Fibroblast of peridontal ligament (primary cell): ENCODE measurements around the gene GABPA.
"Not testable (repeated sequence)": the region's sequence is repeated elsewhere in the genome, so short reads cannot be mapped to it uniquely, and the experiment has no call there.

Experiments
- DNase-seq: peaks from one replicate; pipeline ENCODE4 v3.0.0-alpha.2; 2010; ENCODE audit errors: extremely low read depth

GABPA gene

DNA sequence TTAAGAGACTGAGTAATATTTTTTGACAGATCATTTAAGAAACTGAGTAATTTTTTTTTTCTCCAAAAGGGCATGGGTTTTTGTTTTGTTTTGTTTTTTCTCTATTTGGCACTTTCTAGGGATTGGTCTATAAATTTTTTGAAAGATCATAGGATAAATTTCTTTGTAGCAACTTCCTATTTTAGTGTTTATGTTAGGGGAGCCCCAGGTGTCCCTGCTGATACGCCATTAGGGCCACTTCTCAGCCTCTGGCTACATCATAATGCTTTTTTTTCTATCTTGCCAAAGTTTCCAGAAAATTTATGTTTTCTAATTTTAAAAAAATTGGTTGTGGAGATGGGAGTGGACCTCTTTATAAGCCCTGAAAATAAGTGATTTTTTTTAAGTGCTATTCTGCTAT lies 2.6 kb downstream of the GABPA start:
- no peak for DNase-seq

DNA sequence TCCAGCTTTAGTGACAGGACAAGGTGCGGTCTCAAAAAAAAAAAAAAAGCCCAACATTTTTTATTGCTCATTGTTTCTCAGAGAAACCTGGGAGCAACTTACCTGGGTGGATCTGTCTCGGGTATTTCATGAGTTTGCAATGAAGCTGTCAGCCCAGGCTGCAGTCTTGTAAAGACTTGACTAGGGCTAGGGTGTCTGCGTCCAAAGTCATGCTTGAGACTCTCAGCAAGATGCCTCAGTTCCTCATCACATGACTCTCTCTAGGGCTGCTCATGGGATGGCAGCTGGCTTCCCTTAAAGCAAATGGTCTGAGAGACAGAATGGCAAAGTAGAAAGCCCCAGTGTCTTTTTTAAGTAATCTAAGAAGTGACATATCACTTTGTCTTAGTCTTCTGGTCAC lies 8.1 kb downstream of the GABPA start:
- DNase-seq: no peak

DNA sequence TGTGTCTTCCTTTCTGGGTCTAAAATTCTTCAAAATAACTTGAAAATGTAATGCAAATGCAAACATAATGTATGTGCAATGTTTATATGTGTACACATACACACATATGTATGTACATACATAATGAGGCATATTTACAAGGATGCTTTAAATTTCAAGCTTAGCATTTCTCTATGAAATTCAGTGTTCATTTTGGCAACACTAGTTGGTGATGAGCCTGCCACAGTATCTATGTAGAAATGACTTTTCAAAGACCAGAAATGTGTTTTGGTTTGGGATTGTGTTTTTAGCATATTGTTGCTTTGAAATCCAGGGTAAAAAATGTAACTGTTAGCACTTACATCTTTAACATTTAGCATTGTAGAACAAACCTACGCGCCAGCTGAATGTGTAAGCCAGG lies 10.1 kb downstream of the GABPA start:
- no peak for DNase-seq

DNA sequence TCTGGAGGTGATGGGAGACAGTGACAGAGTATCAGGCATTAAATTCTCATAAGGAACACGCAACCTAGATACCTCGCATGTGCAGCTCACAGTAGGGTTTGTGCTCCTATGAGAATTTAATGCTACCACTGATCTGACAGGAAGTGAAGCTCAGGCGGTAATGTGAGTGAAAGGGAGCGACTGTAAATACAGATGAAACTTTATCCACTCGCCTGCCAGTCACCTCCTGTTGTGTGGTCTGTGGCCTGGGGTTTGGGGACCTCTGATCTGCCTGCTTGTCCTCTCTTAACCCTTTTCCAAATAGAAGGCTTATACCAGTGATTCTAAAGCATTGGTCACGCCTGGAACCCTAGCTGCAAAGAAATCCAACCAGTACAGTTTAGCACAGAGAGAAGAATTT lies 15.3 kb downstream of the GABPA start:
- no peak for DNase-seq

DNA sequence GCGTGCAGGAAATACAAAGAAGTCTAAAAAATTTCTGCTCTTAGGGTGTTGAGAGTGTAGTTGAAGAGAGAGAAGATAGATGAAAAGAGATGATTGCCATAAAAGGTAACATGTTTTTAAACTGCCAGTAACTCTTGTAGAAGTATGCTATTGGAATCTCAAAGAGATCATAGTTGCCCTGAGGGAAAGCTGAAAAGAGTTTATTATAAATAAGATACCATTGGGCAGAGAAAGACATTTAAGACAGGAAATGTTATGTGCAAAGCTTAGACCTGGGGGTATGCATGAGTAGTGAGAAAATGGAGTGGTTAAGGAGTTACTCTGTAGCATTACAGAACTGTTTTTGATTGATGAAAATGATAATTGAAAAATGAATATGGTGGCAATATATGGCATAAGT lies 17.6 kb downstream of the GABPA start:
- DNase-seq: no peak

DNA sequence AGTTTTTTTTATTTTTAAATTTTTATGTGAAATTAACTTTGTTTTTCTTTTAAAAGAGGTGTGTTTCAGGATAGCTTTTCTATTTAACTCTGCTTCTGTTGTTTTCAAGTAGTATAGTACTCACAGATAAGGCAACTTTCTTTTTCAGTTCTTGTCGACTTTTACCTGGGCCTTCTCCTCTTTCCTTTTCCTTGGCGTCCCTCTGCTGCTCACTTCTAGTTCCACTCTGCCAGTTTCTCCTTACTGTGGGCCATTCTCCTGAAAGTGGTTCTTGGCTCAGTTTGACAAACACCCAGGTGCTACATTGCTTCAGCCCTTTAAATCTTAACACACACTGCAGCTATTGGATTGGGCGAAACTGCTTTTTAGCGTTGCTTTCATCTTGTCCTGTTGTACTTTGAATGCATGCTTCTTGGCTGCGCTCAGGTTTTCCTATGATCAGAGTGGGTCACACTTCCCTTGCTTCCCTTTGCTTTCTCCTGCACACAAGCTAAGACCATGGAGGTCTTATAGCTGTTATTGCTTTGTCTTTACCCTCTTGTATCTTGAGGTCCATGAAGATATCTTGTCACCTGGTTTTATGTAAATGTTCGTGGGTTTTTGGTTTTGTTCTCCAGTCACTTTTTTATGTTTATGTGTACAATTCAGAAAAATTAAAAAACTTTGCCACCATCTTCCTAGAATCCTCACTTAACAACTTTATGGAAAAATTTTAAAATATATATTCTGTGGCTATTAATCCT lies 21.6 kb downstream of the GABPA start:
- DNase-seq: no peak

DNA sequence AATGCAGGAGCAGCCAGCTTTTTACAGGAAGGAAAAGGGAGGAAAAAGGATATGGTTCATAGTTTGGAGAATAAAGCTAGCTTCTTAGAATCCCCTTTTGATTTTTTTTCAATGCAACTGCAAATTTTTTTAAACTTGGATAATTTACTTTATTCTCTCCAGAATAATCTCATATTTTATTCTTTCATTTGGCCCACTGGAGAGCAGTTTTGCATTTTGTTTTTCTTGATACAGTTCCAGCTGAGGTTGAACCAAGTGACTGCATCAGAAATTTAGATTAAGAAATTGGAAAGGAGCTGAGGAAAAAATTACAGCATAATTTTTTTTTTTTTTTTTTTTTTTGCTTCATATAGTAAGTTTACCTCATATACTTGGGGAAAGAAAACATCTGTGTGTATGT lies 22.8 kb downstream of the GABPA start:
- DNase-seq: peak; percentile 13

DNA sequence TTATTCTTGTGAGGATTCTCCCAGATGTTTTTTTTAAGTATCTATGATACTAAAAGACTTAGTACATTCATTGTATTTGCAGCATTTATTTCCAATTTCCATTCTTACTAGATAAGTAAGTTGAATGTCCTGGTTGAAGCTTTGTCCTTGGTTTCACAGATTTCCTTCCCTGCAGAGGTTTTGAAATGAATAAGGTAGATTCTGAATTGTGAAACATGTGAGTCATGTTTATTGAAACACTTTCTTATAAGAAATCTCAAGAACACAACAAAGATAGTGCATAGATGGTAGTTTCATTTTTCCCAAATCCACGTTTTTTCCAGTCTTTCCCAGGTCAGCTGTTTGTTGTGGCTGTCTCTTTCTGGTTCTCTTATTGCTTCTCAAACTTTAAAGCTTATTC lies 24.8 kb downstream of the GABPA start:
- DNase-seq: peak; percentile 13

DNA sequence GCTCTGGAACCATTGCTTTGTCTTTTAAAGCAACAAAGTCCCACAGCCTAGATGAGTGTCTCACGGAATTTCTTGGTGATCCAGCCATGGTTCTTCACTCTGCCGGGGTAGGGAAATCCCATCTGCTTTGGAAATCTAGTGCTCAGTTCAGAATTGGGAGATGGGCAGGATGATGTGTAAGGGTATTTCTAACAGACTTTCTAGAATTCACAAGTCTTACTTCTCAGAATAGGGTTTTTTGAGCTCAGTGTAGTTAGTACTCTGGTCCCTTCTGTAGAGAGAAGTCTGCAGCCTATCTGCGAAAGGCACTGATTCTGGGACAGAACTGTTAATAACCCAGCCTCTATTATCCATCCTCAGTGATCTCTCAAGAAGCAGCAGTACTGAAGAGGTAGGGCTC lies 25.3 kb downstream of the GABPA start:
- DNase-seq: no peak

DNA sequence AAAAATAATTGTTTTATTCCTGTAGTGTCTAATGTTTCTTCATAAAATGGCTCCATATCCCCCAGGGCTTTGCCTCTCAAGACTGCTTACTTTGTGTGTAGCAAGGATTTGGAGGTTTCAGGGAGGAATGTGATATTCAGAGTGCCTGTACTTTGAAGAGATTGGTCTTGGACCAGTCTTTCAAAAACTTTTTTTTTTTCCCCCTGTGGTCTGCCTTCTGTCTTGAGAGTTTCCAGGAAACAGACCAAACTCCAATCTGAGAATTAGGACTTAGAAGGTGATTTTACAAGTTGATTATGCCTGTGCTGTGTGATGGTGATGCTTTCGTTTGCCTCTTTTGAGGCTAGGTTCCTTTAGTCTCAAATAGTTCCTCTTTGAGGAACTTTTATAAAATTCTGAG lies 25.9 kb downstream of the GABPA start:
- peak; percentile 8 for DNase-seq

DNA sequence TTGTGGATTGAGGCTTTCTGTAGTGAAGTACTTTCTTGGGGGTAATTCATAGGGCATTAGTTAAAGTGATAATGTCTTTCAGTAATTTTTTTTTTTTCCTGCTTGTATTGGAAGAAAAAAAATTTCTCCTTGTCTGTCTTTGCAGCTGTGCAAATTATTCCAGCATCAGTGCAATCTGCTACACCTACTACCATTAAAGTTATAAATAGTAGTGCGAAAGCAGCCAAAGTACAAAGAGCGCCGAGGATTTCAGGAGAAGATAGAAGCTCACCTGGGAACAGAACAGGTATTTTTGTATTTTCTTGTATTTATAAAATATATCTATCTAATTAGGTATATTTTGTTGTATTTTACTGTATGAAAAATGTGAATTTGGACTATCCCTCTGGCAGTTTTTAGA lies 29.3 kb downstream of the GABPA start:
- no peak for DNase-seq

DNA sequence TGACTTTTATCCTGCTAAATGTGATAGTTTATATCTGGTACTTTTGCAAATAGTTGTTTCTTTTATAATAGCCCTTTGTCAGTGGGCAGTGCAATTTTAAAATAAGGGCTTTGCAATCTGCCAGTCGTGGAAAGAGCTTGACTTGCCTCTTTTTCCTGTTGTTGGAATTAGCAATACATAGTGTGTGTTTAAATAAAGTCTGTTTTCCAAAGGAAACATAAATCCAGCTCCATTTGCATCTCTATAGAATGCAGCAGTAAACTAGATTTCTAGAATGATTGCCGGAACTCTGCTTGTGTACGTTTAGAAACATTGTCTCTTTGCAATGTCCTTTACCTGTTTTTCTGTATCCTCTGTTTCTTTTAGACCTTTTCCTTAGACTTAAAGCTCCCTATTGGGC lies 33.1 kb downstream of the GABPA start:
- DNase-seq: no peak

DNA sequence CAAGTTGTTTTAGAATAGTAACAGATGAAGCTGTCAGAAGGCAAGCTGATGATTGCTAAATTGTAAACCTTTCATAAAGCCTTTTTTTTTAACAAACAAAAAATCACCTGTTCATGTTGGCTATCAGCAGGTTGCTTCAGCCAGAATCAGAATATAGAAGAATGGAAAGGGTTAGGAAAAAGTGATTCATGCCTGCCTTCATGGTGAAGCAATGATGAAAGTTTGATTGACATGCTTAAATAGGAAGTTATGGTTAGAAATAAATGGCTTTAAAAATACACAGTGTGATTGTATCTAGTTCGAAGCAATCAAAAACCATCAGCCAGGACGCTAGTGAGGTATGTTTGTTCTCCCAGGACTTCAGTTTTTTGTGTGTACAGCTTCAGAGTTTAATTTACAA lies 37.9 kb downstream of the GABPA start:
- peak; percentile 16 for DNase-seq

DNA sequence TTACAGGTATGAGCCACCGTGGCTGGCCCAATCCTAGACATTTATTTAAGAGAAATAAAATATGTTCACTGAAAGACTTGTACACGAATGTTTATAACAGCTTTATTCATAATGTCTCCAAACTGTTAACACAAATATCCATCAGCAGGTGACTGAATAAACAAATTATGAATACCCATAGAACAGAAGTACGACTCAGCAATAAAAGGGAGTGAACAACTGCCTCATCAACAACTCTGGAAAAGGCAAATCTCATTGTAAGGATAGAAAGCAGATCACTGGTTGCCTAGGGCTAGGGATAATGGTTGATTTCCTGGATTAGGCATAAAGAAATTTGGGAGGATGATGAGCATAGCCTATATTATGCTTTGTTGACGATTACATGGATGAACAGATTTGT lies 41.7 kb downstream of the GABPA start:
- DNase-seq: no peak

DNA sequence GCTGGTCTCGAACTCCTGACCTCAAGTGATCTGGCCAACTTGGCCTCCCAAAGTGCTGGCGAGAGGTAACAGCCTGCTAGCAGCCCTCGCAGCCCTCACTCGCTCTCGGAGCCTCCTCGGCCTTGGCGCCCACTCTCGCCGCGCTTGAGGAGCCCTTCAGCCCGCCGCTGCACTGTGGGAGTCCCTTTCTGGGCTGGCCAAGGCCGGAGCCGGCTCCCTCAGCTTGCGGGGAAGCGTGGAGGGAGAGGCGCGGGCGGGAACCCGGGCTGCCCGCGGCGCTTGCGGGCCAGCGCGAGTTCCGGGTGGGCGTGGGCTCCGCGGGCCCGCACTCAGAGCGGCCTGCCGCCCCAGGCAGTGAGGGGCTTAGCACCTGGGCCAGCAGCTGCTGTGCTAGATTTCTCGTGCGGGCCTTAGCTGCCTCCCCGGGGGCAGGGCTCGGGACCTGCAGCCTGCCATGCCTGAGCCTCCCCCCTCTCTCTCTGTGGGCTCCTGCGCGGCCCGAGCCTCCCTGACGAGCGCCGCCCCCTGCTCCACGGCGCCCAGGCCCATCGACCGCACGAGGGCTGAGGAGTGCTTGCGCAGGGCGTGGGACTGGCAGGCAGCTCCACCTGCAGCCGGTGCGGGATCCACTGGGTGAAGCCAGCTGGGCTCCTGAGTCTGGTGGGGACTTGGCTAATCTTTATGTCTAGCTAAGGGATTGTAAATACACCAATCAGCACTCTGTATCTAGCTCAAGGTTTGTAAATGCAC lies 43.5 kb downstream of the GABPA start:
- DNase-seq: not testable (repeated sequence)

DNA sequence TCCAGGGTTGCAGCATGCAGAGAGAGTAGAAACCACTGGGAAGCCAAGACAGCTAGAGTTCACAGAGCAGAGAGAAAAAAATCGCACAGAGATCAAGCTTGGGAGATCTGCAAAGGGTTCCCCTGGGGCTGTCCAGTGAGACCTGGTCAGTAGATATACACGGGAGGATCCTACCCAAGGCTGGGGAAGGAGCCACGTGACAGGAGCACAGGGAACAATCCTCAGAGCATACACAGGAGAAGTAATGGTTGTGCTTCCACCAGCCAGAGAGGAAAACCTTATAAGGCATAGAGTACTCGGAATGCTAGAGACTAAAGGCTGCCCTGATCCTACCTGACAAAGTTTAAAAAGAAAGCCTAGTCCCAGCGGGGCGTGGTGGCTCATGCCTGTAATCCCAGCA lies 53.9 kb downstream of the GABPA start:
- DNase-seq: no peak

DNA sequence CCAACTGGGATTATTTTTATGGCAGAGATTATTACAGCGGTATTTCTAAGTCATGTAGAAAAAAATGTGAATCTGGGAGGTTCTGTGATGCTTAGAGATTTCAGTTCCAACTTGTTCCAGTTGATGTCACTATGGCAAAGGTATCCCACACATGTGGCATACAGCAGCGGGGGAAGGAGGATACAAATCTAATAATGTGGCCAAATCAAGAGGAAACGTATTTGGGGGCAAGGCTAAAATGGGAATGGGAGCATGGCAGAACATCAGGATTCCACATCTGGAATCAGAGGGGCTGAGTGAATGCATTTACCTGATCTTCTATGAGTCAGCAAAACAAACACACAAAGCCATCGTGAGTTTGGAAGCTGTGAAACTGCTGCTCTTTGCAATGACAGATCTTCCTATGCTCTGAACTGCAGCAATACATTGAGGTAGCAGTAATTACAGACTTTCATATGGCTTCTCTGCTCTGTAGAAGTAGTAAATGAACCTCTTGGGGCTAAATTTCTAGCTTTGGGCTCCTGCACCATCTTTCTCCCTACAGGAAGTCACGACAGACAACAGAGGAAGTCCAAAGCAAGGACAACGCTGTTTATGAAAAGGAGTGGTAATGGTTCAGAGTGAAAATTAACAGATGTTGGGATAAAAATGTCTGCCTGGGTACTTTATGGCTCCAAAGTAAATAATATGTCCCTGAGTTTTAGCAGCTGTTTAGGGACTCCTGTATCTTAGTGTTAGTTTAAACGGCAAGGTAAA lies 55.5 kb downstream of the GABPA start:
- DNase-seq: peak; percentile 52

DNA sequence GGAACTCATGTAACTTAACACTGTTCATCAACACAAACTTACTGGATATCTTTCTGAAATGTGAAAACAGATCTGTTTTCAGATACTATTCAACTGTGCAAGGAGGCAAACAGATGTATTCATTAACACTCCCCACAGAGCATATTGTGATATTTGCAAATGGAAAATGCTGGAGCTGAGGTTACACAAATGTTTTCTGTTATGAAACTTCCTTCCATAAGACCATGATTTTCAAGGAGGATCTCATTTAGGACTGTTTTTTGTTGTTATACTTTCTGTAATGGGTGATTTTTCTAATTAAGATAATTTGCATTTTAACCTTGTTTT lies 56.1 kb downstream of the GABPA start:
- peak; percentile 3 for DNase-seq

DNA sequence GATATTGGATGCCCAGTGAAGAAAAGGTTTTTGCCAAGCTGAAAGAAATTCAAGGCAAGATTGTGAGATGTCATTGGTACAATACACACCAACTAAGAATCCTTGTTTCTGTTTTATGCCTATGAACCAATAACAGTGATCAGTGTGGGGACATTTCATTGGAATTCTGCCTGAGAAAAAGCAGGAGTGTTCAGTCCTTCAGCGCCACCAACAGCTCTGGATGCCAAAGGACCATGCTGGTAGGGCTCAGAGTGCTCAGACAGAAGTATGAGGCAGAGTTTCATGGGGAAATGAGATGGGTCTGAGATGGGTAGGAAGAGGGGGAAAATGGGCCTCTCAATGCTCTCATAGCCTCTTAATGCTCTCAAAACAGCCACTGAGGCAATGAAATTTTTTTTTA lies 56.5 kb downstream of the GABPA start:
- DNase-seq: no peak

DNA sequence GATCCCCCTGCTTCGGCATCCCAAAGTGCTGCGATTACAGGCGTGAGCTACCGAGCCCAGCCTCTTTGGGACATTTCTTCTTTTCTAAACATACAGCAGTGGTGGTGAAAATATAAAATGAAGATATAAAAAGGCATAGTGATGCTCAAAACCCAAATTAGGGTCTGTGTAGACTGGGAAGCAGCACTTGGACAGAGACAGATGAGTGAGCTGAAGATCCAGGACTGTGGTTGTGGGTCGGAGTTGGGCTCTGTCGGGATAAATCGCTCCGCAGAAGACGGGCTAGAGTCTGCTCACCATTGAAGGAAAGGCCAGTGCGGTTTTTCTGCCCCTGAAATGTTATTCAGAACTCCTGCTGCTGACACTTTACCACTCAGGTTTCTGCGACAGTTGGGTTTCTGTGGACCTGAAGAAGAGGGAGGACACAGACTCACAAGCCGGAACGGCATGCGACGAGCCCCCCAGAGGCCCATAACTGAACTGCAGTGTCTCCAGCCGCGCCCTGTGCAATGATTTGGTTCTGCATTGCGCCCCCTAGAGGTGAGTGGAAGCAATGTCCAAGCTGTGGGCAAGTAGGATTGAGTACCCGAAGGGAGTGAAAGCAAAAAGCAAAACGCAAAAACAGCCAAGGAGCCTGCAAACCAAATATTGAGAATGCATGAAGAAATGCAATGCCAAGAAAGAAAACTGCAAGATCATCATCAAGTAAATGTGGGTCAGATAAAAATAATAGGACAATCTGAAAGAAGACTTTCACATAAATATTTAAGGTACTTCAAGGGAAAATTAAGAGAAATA lies 66.6 kb downstream of the GABPA start:
- peak; percentile 71 for DNase-seq

DNA sequence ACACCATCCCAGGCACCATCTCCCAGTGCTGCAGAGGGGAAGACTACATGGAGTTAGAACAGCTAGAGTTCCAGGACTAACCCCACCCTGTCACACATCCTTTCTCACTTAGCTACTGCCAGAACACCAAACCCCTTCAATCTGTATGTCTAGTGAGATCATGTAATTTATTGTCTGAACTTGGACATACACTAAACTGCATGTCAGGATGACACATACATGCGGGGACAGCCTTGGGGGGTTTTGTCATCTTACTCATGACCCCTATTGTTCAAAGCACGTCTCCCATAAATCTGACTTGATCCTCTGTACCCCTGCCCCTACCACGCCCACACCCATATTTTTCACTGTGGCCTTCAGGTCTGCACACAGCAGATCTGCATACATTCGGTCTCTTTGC lies 71.3 kb downstream of the GABPA start:
- DNase-seq: no peak

DNA sequence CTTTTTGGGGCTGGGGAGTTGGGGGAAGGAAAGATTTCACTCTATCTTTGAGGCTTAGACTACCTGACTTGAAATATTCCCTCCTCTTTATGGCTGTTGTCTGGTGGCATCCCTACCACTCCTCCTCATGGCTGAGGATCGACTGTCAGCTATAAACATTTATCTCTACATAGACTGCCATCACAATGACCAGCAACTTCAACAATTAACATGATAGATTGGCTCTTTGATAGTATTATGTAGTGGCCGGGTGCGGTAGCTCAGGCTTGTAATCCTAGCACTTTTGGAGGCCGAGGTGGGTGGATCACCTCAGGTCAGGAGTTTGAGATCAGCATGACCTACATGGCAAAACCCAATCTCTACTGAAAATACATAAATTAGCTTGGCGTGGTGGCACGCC lies 72.4 kb downstream of the GABPA start:
- DNase-seq: no peak
